Trophoblast cell (in vitro differentiated cells and primary cell): ENCODE results near the gene ZSCAN20.

Source experiments
- DNase-seq, 2 donors: peaks; one replicate each; pipeline ENCODE4 v3.0.0-alpha.2; 2016
- H2AFZ ChIP-seq: 2 replicates; pipeline ENCODE4 v1.6.1; 2013; ENCODE audit warnings: low read length, moderate library complexity, mild to moderate bottlenecking; ENCODE audit not compliant: insufficient read depth, poor library complexity
- H2AK5ac ChIP-seq: 2 replicates; pipeline ENCODE4 v1.6.1; 2013; ENCODE audit warnings: mild to moderate bottlenecking, low read length
- H2BK120ac ChIP-seq: 2 replicates; pipeline ENCODE4 v1.6.1; 2013; ENCODE audit warnings: low read length, mild to moderate bottlenecking, moderate library complexity; ENCODE audit not compliant: insufficient read depth, poor library complexity
- H2BK12ac ChIP-seq: 2 replicates; pipeline ENCODE4 v1.6.1; 2013; ENCODE audit warnings: mild to moderate bottlenecking, low read length, moderate library complexity
- H2BK5ac ChIP-seq: 2 replicates; pipeline ENCODE4 v1.6.1; 2013; ENCODE audit warnings: low read length, low read depth, moderate library complexity, mild to moderate bottlenecking; ENCODE audit not compliant: poor library complexity
- H3K14ac ChIP-seq: 2 replicates; pipeline ENCODE4 v1.6.1; 2013; ENCODE audit warnings: mild to moderate bottlenecking, low read length
- H3K18ac ChIP-seq: 2 replicates; pipeline ENCODE4 v1.6.1; 2013; ENCODE audit warnings: mild to moderate bottlenecking, low read length
- H3K23ac ChIP-seq: 2 replicates; pipeline ENCODE4 v1.6.1; 2013; ENCODE audit warnings: low read length
- H3K27ac ChIP-seq: 2 replicates; pipeline ENCODE4 v1.5.1; 2013; ENCODE audit warnings: low read depth, mild to moderate bottlenecking, inconsistent platforms, low read length, moderate library complexity
- H3K27me3 ChIP-seq: 2 replicates; pipeline ENCODE4 v1.6.1; 2013; ENCODE audit warnings: inconsistent platforms, mild to moderate bottlenecking, low read length, moderate library complexity; ENCODE audit not compliant: insufficient read depth
- H3K36me3 ChIP-seq, 2 experiments: 1 replicate in 1 of 2; 2 replicates in 1 of 2; pipeline ENCODE4 v1.6.1; 2013; ENCODE audit warnings: low read length in 2 of 2, mild to moderate bottlenecking in 2 of 2, moderate library complexity in 1 of 2; ENCODE audit not compliant: insufficient read depth in 2 of 2, control insufficient read depth in 1 of 2
- H3K4ac ChIP-seq: 2 replicates; pipeline ENCODE4 v1.6.1; 2013; ENCODE audit warnings: low read depth, mild to moderate bottlenecking, low read length, moderate library complexity
- H3K4me1 ChIP-seq, 2 experiments: 1 replicate in 1 of 2; 2 replicates in 1 of 2; pipeline ENCODE4 v1.6.1; 2013; ENCODE audit warnings: low read length in 2 of 2, mild to moderate bottlenecking in 2 of 2, moderate library complexity in 1 of 2; ENCODE audit not compliant: insufficient read depth in 2 of 2, control insufficient read depth in 1 of 2
- H3K4me2 ChIP-seq: 2 replicates; pipeline ENCODE4 v1.6.1; 2013; ENCODE audit warnings: inconsistent platforms, mild to moderate bottlenecking, low read length, moderate library complexity
- H3K4me3 ChIP-seq: 2 replicates; pipeline ENCODE4 v1.5.1; 2013; ENCODE audit warnings: mild to moderate bottlenecking, low read depth, low read length, inconsistent platforms
- H3K79me1 ChIP-seq: one replicate; pipeline ENCODE4 v1.6.1; 2013; ENCODE audit warnings: low read length
- H3K79me2 ChIP-seq: 2 replicates; pipeline ENCODE4 v1.6.1; 2013; ENCODE audit warnings: low read length, mild to moderate bottlenecking; ENCODE audit not compliant: control insufficient read depth, insufficient read depth, poor library complexity
- H3K9ac ChIP-seq: 2 replicates; pipeline ENCODE4 v1.6.1; 2013; ENCODE audit warnings: mild to moderate bottlenecking, low read length
- H3K9me3 ChIP-seq: 2 replicates; pipeline ENCODE4 v1.6.1; 2013; ENCODE audit warnings: low read depth, mild to moderate bottlenecking, control low read depth, inconsistent platforms, low read length; ENCODE audit not compliant: insufficient read depth
- H4K12ac ChIP-seq: 2 replicates; pipeline ENCODE4 v1.6.1; 2013; ENCODE audit warnings: low read depth, mild to moderate bottlenecking, low read length, moderate library complexity
- H4K8ac ChIP-seq: 2 replicates; pipeline ENCODE4 v1.6.1; 2013; ENCODE audit warnings: low read depth, mild to moderate bottlenecking, low read length, moderate library complexity
- H4K91ac ChIP-seq: one replicate; pipeline ENCODE4 v1.6.1; 2013; ENCODE audit warnings: low read depth, mild to moderate bottlenecking, low read length, moderate library complexity
- WGBS: extraction: QIAGEN DNeasy Blood & Tissue Kit; methylation state at CpG from one replicate; pipeline ENCODE4 v1.1.7; 2013; ENCODE audit warnings: missing lambda C conversion rate; ENCODE audit not compliant: insufficient read length, insufficient coverage; ENCODE audit errors: extremely low coverage; 5-methylcytosine and 5-hydroxymethylcytosine counted together

ZSCAN20 gene

DNA sequence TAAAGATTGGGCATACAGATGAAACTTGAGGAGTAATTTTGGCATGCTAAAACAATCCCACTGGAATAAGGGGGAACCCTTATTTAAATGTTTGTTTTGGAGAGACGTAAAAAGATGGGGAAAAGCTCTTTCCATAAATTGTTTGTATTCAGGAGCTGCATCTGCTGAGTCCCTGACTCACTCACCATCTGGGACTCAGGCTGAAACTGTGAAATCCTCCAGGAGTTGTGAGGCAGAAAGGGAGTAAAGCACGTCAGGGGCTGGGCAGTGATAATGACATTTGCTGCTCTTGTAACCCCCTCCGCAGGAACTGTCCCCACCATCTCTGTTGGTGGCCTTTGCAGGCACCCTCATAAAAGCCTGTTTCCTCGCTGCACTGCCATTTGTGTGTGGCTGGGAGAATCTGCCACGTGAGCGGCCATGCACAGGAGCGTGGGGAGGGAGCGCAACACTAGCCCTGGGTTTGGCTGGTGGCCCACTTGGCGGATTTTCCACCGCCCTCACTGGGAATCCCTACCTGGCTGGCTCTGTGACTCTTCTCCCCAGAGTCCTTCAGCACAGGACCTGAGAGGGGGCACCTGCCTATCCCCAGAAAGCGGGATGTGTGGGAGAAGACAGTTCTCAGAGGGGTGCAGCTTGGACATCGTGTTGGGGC lies 45.3 kb downstream of the ZSCAN20 start:
- H3K4me3 ChIP-seq: no peak overlapping the region
- no peak overlapping the region for H3K4ac ChIP-seq
- no peaks in the 10 kb centered on the region for H3K4me1 ChIP-seq
- H3K27ac ChIP-seq: no peak overlapping the region
- no peak overlapping the region for H4K91ac ChIP-seq
- no peak overlapping the region for H4K8ac ChIP-seq
- H3K4me2 ChIP-seq: no peak overlapping the region
- H2BK120ac ChIP-seq: no peak overlapping the region
- H3K14ac ChIP-seq: no peak overlapping the region
- no peak overlapping the region for H2BK5ac ChIP-seq
- H3K79me1 ChIP-seq: no peaks in the 10 kb centered on the region
- H2AFZ ChIP-seq: no peak overlapping the region
- no peak overlapping the region for H3K9ac ChIP-seq
- H2AK5ac ChIP-seq: no peak overlapping the region
- no peak for DNase-seq
- H3K79me2 ChIP-seq: no peaks in the 10 kb centered on the region
- no peak overlapping the region for H3K23ac ChIP-seq
- H3K9me3 ChIP-seq: peaks cover 2% of the 10 kb centered on the region
- H2BK12ac ChIP-seq: no peak overlapping the region
- no peak overlapping the region for H3K18ac ChIP-seq
- H4K12ac ChIP-seq: no peak overlapping the region
- no CpG with 5 or more reads among the region's 12 CpGs for WGBS
- no peaks in the 10 kb centered on the region for H3K36me3 ChIP-seq
- H3K27me3 ChIP-seq: no peaks in the 10 kb centered on the region

- Histone ChIP-seq H3K9ac (no peak overlapping the region), H3K79me1 (no peaks in the 10 kb centered on the region), H3K14ac (no peak overlapping the region), H3K27ac (no peak overlapping the region), H2AFZ (no peak overlapping the region), H3K4me2 (no peak overlapping the region), H3K36me3 (no peaks in the 10 kb centered on the region), H4K12ac (no peak overlapping the region), H3K4me3 (no peak overlapping the region), H2BK5ac (no peak overlapping the region), H3K9me3 (peaks cover under 1% of the 10 kb centered on the region), H2BK12ac (no peak overlapping the region), H3K18ac (no peak overlapping the region), H4K91ac (no peak overlapping the region), H3K27me3 (no peaks in the 10 kb centered on the region), H3K79me2 (no peaks in the 10 kb centered on the region), H3K4ac (no peak overlapping the region), H2BK120ac (no peak overlapping the region), H3K23ac (no peak overlapping the region), H3K4me1 (no peaks in the 10 kb centered on the region), H4K8ac (no peak overlapping the region), H2AK5ac (no peak overlapping the region)
- WGBS: no CpG with 5 or more reads among the region's 27 CpGs
- DNase-seq: no peak
Measured at GRCh38 chr1:33519240-33519884, 46.9 kb downstream of the ZSCAN20 start.

DNA sequence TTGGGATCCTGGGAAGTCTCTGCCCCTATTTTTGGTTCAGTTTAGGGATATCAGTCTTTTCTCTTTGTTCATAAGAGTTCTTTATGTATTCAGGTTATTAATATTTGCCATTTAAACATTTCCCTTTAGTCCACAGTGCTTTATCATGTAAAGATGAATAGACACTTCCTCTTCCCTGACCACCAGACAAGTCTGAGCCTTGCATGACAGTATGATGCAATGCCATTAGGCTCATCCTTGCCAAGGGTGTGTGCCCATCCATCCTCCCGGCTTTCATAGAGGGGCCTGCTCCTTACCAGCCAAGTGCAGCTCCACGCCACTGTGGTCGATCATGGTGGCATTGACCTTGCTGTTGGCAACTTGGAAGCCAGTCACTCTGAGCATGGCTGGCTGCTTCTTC lies 52.1 kb downstream of the ZSCAN20 start:
- H3K4me3 ChIP-seq: no peak overlapping the region

GRCh38 chr1:33527934-33528333 lies 55.5 kb downstream of the ZSCAN20 start:
- Histone ChIP-seq H3K4me2 (no peak overlapping the region), H2AFZ (no peak overlapping the region), H3K23ac (no peak overlapping the region), H3K79me2 (no peaks in the 10 kb centered on the region), H3K27ac (no peak overlapping the region), H2BK12ac (no peak overlapping the region), H4K12ac (no peak overlapping the region), H4K91ac (no peak overlapping the region), H4K8ac (no peak overlapping the region), H2BK5ac (no peak overlapping the region), H3K9me3 (no peaks in the 10 kb centered on the region), H3K9ac (no peak overlapping the region), H3K79me1 (no peaks in the 10 kb centered on the region), H3K18ac (no peak overlapping the region), H2BK120ac (no peak overlapping the region), H3K4ac (no peak overlapping the region), H3K4me1 (no peaks in the 10 kb centered on the region), H3K27me3 (no peaks in the 10 kb centered on the region), H3K14ac (no peak overlapping the region), H3K36me3 (no peaks in the 10 kb centered on the region), H3K4me3 (no peak overlapping the region), H2AK5ac (no peak overlapping the region)
- WGBS: no CpG with 5 or more reads among the region's 4 CpGs
- no peak for DNase-seq

More for the DNA sequence above, 52.1 kb downstream of the ZSCAN20 start:
- Histone ChIP-seq H3K23ac (no peak overlapping the region), H2BK12ac (no peak overlapping the region), H4K91ac (no peak overlapping the region), H4K8ac (no peak overlapping the region), H3K4me2 (no peak overlapping the region), H3K27ac (no peak overlapping the region), H3K27me3 (no peaks in the 10 kb centered on the region), H3K36me3 (no peaks in the 10 kb centered on the region), H4K12ac (no peak overlapping the region), H3K4me1 (no peaks in the 10 kb centered on the region), H2BK5ac (no peak overlapping the region), H2AFZ (no peak overlapping the region), H2AK5ac (no peak overlapping the region), H3K79me1 (no peaks in the 10 kb centered on the region), H3K9me3 (no peaks in the 10 kb centered on the region), H3K18ac (no peak overlapping the region), H3K14ac (no peak overlapping the region), H3K79me2 (no peaks in the 10 kb centered on the region), H2BK120ac (no peak overlapping the region), H3K4ac (no peak overlapping the region), H3K9ac (no peak overlapping the region)
- no CpG with 5 or more reads among the region's 3 CpGs for WGBS
- no peak for DNase-seq
